Activated naive CD4-positive, alpha-beta T cell treated with anti-CD3 and anti-CD28 coated beads, Interleukin-2, amount 50 U/mL, for 16 hours (primary cell): ENCODE data around the gene SLAIN2.
"Not testable (repeated sequence)": the region's sequence is repeated elsewhere in the genome, so short reads cannot be mapped to it uniquely, and the experiment has no call there.

Experiments
- DNase-seq: peaks from one replicate; pipeline ENCODE4 v3.0.0-alpha.2; 2020

SLAIN2 gene

GRCh38 chr4:48370260-48371134 is 29.2 kb downstream of the SLAIN2 start:
- DNase-seq = no peak

- DNase-seq = no peak
Observed at GRCh38 chr4:48372272-48372671, 30.9 kb downstream of the SLAIN2 start.

DNA sequence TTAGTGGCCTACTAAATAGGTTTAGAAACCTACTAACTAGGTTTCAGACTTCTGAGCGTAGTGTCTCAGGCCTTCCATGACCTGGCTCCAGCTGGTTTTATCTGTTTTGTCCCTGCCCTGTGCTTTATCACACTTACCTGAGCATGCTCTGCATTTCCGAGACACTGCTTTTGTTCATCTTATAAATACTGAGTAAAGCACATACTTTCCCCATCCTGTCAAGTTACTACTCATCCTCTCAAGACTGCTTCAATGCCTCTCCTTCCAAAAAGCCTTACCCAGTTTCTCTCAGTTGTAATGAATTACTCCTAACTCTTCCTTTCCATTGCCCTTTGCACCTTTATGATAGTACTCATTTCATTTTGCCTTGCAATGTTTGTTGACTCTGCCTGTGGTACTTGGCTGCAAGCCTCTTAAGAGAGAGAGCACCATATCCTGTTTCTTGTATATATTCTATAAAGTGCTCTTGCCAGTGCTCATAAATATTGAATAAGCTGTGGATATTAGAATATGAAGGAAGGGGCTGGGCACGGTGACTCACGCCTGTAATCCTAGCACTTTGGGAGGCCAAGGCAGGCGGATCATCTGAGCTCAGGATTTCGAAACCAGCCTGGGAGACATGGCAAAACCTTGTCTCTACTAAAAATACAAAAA is 34.4 kb downstream of the SLAIN2 start:
- no peak for DNase-seq

DNA sequence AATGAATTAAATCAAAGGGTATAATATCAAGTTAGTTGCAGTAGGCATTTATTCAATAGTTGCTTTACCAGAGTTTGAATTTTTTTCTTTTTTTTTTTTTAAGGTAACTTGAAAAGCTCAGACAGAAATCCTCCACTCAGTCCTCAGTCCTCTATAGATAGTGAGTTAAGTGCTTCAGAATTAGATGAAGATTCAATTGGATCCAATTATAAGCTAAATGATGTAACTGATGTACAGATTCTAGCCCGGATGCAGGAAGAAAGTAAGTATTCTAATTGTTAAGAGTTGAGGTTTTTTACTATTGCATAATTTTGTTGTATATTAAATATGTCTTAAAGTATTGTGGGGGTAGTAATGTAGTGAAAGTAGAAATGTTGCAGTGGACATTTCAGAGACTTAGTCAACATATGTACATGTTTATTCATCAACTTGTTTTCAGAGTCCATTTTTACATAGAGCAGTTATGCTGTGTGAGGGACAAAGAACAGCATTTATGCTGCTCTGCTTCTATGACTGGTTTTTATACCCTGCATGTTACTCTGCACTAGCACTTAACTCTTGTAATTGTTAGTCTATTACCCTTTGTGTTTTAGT is 38.4 kb downstream of the SLAIN2 start:
- no peak for DNase-seq

GRCh38 chr4:48380583-48381167 is 39.3 kb downstream of the SLAIN2 start:
- DNase-seq = no peak

- no peak for DNase-seq
Observed at GRCh38 chr4:48388525-48389154, 47.3 kb downstream of the SLAIN2 start.

GRCh38 chr4:48396043-48396442 is 54.7 kb downstream of the SLAIN2 start:
- DNase-seq = no peak

GRCh38 chr4:48400416-48400815 is 59.1 kb downstream of the SLAIN2 start:
- no peak for DNase-seq

GRCh38 chr4:48403358-48403757 is 62.0 kb downstream of the SLAIN2 start:
- DNase-seq = no peak

DNA sequence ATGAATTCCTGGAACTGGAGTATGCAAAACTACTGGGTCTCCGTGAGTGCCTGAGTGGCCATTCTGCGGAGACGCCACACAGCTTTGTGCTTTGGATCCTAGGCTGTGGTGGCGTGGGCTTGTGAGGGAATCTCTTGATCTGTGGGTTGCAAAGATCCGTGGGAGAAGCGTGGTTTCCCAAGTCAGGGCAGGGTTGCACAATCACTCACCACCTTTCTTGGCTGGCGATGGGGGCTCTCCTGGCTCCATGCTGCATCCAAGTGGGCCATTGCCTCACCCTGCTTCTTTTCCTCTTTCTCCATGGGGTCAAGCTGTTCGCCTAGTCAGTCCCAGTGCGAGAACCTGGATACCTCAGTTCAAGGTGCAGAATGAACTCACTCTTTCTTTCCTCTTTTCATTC is 62.5 kb downstream of the SLAIN2 start:
- no peak for DNase-seq

GRCh38 chr4:48405924-48406323 is 64.6 kb downstream of the SLAIN2 start:
- DNase-seq = no peak

- DNase-seq = no peak
Observed at GRCh38 chr4:48409203-48409602, 67.9 kb downstream of the SLAIN2 start.

- no peak for DNase-seq
Observed at GRCh38 chr4:48410812-48411211, 69.5 kb downstream of the SLAIN2 start.

DNA sequence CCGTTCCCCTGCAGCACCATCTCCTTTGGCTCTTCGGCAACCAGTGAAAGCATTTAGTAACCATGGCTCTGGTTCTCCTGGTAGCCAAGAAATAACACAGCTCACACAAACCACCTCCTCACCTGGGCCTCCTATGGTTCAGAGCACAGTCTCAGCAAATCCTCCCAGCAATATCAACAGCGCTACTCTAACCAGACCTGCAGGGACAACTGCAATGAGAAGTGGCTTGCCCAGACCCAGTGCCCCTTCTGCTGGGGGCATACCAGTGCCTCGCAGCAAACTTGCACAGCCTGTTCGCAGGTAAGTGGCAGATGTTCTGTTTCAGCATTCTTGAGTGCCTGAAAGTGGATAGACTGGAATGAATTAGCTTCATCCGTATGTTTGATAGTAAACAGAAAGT is 78.8 kb downstream of the SLAIN2 start:
- DNase-seq = no peak

DNA sequence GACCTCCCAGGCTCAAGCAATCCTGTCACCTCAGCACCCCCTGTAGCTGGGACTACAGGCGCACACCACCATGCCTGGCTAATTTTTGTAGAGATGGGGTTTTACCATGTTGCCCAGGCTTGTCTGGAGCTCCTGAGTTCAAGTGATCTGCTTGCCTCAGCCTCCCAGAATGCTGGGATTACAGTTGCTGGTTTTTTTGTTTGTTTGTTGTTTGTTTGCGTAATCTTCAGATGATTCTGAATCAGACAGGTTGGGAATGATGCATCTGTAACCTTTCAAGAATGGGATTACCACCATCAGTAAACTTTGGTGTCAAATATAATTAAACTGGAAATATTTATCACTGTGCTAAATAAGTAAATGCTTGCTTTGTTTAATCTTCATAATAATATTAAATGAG is 79.8 kb downstream of the SLAIN2 start:
- DNase-seq = no peak

GRCh38 chr4:48428926-48429325 is 87.6 kb downstream of the SLAIN2 start:
- DNase-seq = no peak

- no peak for DNase-seq
Observed at GRCh38 chr4:48429709-48430474, 88.6 kb downstream of the SLAIN2 start.

- DNase-seq = no peak
Observed at GRCh38 chr4:48431401-48431800, 90.1 kb downstream of the SLAIN2 start.

- no peak for DNase-seq
Observed at GRCh38 chr4:48432017-48432416, 90.7 kb downstream of the SLAIN2 start.

DNA sequence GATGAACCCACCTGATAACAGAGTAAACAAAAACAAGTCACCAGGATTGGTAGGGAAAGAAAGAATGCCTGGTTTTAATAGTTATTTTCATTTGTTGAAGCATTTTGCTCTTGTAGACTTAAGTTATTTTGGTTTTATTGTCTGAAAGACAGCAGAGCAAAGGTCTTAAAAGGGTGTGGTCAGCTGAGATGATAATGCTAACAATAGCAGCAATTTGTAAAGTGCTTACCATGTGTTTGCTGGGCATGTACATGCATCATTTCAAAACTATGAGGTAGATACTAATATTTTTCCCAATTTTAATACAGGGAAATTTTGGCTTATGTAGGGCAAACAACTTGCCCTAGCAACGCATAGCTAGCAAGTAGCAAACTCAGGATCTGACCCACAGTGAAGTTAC is 95.0 kb downstream of the SLAIN2 start:
- DNase-seq = no peak

DNA sequence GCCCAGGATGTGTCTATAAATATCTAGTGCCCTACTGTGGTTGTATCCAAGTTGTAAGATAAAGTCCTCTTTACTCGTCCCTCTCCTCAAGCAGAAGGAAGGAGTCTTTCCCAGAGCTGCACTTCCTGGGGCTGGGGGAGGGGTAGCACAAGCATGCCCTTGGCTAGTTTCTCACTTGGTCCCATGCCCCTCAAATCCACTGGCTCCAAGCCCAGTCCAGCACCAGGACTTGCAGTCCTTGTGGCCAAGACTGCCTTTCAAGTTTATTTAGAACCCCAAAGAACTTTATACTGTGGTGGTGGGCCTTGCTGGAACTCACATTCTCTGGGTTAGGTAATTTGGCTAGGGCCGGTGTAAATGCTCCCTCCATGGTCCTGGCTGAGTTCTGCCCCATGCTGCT is 98.7 kb downstream of the SLAIN2 start:
- DNase-seq = no peak

- DNase-seq = not testable (repeated sequence)
Observed at GRCh38 chr4:48440914-48441313, 99.6 kb downstream of the SLAIN2 start.
